NOMO-1 treated with dmso at 0.1 percent for 144 hours (cell line): ENCODE data around the gene RRP9.
"Not testable (repeated sequence)": the region's sequence is repeated elsewhere in the genome, so short reads cannot be mapped to it uniquely, and the experiment has no call there.

ENCODE experiments used
- DNase-seq: peaks from one replicate; lab custom pipeline; 2025; ENCODE audit not compliant: unreplicated experiment; lab: John Stamatoyannopoulos, UW

RRP9 gene

GRCh38 chr3:51904034-51904823 is 37.5 kb downstream of the RRP9 start:
- DNase-seq, result no peak

GRCh38 chr3:51902361-51902760 is 39.3 kb downstream of the RRP9 start:
- DNase-seq, result not testable (repeated sequence)

GRCh38 chr3:51900043-51900442 is 41.7 kb downstream of the RRP9 start:
- not testable (repeated sequence) for DNase-seq

GRCh38 chr3:51897391-51897790 is 44.3 kb downstream of the RRP9 start:
- no peak for DNase-seq

DNA sequence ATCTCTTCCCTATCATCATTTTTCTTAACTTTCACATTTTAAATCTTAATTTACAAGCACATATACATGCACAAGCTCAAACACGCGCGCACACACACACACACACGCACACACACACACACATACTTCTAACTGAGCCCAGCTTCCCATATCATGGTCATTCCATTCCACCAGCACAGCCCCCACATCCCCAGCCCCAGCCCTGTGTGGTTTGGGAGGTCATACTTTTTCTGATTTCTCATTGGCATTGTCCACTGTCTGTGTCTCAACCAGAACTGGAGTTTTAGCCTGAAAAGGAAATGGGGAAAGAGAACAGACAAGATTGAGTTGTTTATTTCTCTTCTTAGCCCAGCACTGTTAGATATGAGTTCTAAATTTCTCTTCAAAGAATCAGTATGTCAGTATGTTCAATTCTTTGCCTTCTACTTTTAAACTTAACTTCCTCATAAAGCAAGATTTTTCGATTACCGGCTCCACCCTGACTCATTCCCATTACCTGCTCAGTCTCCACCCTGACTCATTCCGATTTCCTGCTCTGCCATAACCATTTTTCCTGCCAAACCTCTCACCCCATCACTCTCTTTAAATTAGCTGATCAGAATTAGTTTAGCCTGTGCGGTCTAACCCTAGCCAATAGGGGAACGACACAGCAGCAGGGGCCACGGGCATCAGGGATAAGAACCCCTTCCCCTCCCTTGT is 44.9 kb downstream of the RRP9 start:
- no peak for DNase-seq

GRCh38 chr3:51894939-51895338 is 46.8 kb downstream of the RRP9 start:
- DNase-seq, result no peak

DNA sequence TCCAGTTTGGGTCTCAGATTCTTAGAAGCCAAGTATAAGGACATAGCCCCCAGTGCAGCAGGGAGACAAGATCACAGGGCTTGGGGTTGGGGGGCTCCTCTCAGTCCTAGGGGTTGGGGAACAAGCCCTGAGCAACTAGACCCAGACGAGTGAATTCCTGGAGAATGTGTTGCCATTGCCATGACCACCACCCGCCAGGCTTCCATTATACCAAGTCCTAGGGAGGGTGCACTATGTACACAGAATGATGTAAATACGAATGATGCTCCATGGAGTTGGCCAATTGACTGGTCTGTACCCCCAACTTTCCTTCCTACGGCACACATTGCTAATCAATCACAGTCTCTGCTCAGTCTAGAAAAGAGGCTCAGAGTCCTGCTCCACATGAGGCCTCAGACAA is 47.3 kb downstream of the RRP9 start:
- DNase-seq, result no peak

GRCh38 chr3:51891242-51892039 is 50.3 kb downstream of the RRP9 start:
- no peak for DNase-seq

DNA sequence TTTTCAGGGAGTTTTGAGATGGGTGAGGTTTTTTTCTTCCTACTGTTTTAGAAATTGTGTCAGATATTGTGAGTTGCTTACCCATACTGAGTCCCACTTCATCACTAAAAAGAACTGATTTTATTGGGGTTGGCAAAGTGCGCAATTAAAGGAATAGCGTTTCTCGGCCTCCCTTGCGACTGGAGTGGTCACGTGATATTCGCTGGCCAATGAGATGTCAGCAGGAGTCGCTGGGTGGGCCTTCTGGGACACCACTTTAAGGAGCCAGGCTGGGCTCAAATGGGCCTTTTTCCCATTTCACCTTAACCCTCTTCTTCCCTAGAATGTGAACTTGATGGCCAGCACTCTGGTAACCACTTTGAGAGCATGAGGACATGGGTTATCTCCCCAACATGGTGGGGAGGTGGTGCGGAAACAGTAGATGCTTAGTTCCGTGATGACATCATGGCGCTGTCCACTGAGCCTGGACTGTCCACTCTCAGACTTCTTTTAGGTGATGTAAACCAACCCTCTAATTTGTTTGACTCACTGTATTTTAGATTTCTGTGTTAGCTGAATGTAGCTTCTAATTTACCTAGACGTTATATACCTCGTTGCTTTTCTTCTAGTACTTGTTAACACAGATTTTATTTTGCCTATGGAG is 53.1 kb downstream of the RRP9 start:
- DNase-seq, result no peak

DNA sequence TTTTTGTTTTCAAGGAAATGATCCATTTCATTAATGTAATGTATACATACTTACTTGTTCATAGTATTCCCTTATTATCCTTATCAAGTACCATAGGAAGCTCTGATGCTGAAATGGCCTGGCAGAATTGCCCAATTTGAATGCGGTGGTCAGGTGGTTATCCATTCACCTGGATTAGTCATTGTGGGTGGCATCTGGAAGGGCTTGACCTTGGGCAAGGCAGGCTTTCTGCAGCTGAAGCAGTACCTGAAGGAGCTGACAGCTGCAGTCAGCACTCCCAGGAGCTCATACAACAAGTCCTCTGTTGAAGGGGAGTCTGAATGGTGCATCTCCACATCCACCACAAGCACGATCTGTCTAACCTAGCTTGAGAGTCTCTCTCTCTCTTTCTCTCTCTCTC is 54.1 kb downstream of the RRP9 start:
- no peak for DNase-seq

GRCh38 chr3:51886447-51886846 is 55.3 kb downstream of the RRP9 start:
- DNase-seq, result no peak
